K562 (cell line): ENCODE measurements around the gene LIMS4. TPM values are rescaled to one million over a fixed set of nuclear protein-coding genes. Genes with fewer than 3 reads are reported as not detected.
"Not testable (repeated sequence)": the region's sequence is repeated elsewhere in the genome, so short reads cannot be mapped to it uniquely, and the experiment has no call there.

Source experiments
- ATAC-seq: fragments of 200-7000 bp; cut with Tn5 transposase; 3 replicates; pipeline ENCODE4 v1.9.1; 2020; ENCODE audit warnings: moderate library complexity
- BruUV-seq: library from RNA; stranded (reverse); fragments of 400-500 nt; replicated peaks from 2 replicates; lab custom pipeline; 2021; lab: Mats Ljungman, UMichigan
- CTCF ChIA-PET: fragments of 300-600 bp; formaldehyde crosslinking; extraction: SDS; loops from one replicate; lab custom pipeline; 2021; ENCODE audit warnings: low intra/inter-chr PET ratio; lab: Yijun Ruan, JAX
- POLR2A ChIA-PET: fragments of 300-600, 350-650 bp; sonication (Branson Sonifier 250); formaldehyde crosslinking; extraction: SDS; loops from one replicate; lab custom pipeline; 2021; ENCODE audit warnings: antibody characterized with exemption, inconsistent platforms; lab: Yijun Ruan, JAX
- DNase-seq, 4 experiments: peaks; one replicate each; pipeline versions ENCODE4 v3.0.0 to v3.0.0-alpha.2; 2011 to 2018; ENCODE audit warnings: low spot score in 3 of 4, mixed read lengths in 3 of 4; ENCODE audit errors: extremely low read depth in 1 of 4
- FAIRE-seq: peaks from 2 replicates; lab custom pipeline; 2011; peaks lifted over from hg19 to GRCh38; lab: Jason Lieb, UNC
- H2AFZ ChIP-seq: 2 replicates; pipeline ENCODE4 v1.6.0; 2011; ENCODE audit warnings: low read depth, low read length, control low read depth, inconsistent platforms
- H3K27ac ChIP-seq: fragments of 200-600 bp; 3 replicates; pipeline ENCODE4 v1.8.0; 2011; ENCODE audit warnings: low read depth, mild to moderate bottlenecking, control low read depth, inconsistent platforms, low read length, moderate library complexity, mixed read lengths; ENCODE audit errors: extremely low read depth
- H3K27me3 ChIP-seq, 2 experiments: fragments of 300-600 bp in 1 of 2; 2 replicates in 1 of 2; 3 replicates in 1 of 2; pipeline versions ENCODE4 v1.6.0 to v1.8.0; 2011; ENCODE audit warnings: inconsistent platforms in 2 of 2, low read length in 2 of 2, mild to moderate bottlenecking in 1 of 2, mixed read lengths in 1 of 2, moderate library complexity in 1 of 2; ENCODE audit not compliant: control insufficient read depth in 2 of 2, insufficient read depth in 2 of 2
- H3K36me3 ChIP-seq: fragments of 300-600 bp; 3 replicates; pipeline ENCODE4 v1.8.0; 2011; ENCODE audit warnings: mild to moderate bottlenecking, low read length, inconsistent platforms; ENCODE audit not compliant: control insufficient read depth, insufficient read depth
- H3K4me1 ChIP-seq, 2 experiments: fragments of 200-600 bp in 1 of 2; replicated peaks in 1 of 2; 2 replicates in 1 of 2; 3 replicates in 1 of 2; pipeline versions ENCODE4 v1.5.1 to v1.8.0; 2011; ENCODE audit warnings: inconsistent platforms in 2 of 2, low read length in 2 of 2, mild to moderate bottlenecking in 1 of 2, mixed read lengths in 1 of 2, moderate library complexity in 1 of 2; ENCODE audit not compliant: control insufficient read depth in 2 of 2, insufficient read depth in 2 of 2
- H3K4me2 ChIP-seq: 2 replicates; pipeline ENCODE4 v1.6.1; 2011; ENCODE audit warnings: low read length, control low read depth, inconsistent platforms, mixed read lengths; ENCODE audit not compliant: insufficient read depth
- H3K4me3 ChIP-seq: fragments of 200-600 bp; sonication (generic), shearing (Covaris generic); 2 replicates; pipeline ENCODE4 v1.5.1; 2016; ENCODE audit warnings: control low read depth, inconsistent platforms
- H3K79me2 ChIP-seq: fragments of 200-600 bp; 3 replicates; pipeline ENCODE4 v1.8.0; 2011; ENCODE audit warnings: low read length, inconsistent platforms; ENCODE audit not compliant: control insufficient read depth, insufficient read depth
- H3K9ac ChIP-seq, 2 experiments: 2 replicates each; pipeline versions ENCODE4 v1.6.0 to v1.6.1; 2011; ENCODE audit warnings: low read depth in 2 of 2, low read length in 2 of 2, control low read depth in 1 of 2, inconsistent platforms in 1 of 2, mild to moderate bottlenecking in 1 of 2, mixed read lengths in 1 of 2; ENCODE audit not compliant: insufficient read depth in 1 of 2
- H3K9me1 ChIP-seq: one replicate; pipeline ENCODE4 v1.6.0; 2011; ENCODE audit warnings: inconsistent platforms, mild to moderate bottlenecking, low read length, moderate library complexity; ENCODE audit not compliant: control insufficient read depth, insufficient read depth
- H3K9me3 ChIP-seq: replicated peaks from 2 replicates; pipeline ENCODE4 v1.5.1; 2011; ENCODE audit warnings: low read depth, low read length, inconsistent platforms; ENCODE audit not compliant: control insufficient read depth, insufficient read depth
- H4K20me1 ChIP-seq: replicated peaks from 2 replicates; pipeline ENCODE4 v1.6.1; 2011; ENCODE audit warnings: low read length, inconsistent platforms, mixed read lengths; ENCODE audit not compliant: control insufficient read depth, insufficient read depth
- WGBS: fragments of 100-300 bp; shearing (Covaris generic); methylation state at CpG from one replicate; pipeline ENCODE4 v1.1.6; 2016; ENCODE audit warnings: low coverage, mixed read lengths; ENCODE audit not compliant: insufficient coverage; ENCODE audit errors: missing lambda C conversion rate; 5-methylcytosine and 5-hydroxymethylcytosine counted together
- in situ Hi-C: fragments of 300-500 bp; cut with MboI; formaldehyde crosslinking; loops from 4 replicates; pipeline ENCODE4 v1.15.0; 2018; ENCODE audit warnings: inconsistent platforms, mixed read lengths
- intact Hi-C: fragments of 100-400 bp; cut with micrococcal nuclease; formaldehyde crosslinking; loops from 2 replicates; pipeline ENCODE4 v1.14.2; 2022
- polyA plus RNA-seq, 8 experiments: library from polyadenylated mRNA; depleted of rRNA in 4 of 8; stranded (reverse) in 5 of 8; unstranded in 3 of 8; fragments of >200 nt; fragmentation: Nextera tagmentation in 2 of 8; fragmentation: Illumina TruSeq in 1 of 8; extraction: Ambion mirVana in 2 of 8; extraction: Trizol in 1 of 8; gene quantifications; 2 replicates each; pipeline versions ENCODE4 v1.2.1 to v1.2.3, GENCODE V29; 2011 to 2014; ENCODE audit warnings: inconsistent platforms in 1 of 8, missing spikeins in 1 of 8
- small RNA-seq: library from RNA; depleted of rRNA; stranded (forward); fragments of <200 nt; gene quantifications from one replicate; pipeline ENCODE3, GENCODE V24; 2014
- total RNA-seq, 7 experiments: library from RNA; depleted of rRNA in 6 of 7; stranded (reverse); fragments of >200 nt in 6 of 7; fragmentation: Illumina TruSeq in 2 of 7; extraction: Trizol in 2 of 7; gene quantifications; 2 replicates each; pipeline versions ENCODE4 v1.2.1 to v1.2.3, GENCODE V29; 2011 to 2021; ENCODE audit warnings: low replicate concordance in 1 of 7

Gene LIMS4
- total and polyA plus RNA-seq, 9 of the 15 experiments (the other 6 are each of a cell fraction or from before 2014, with no cell fraction given) = 0.49 to 2.6 (median 1.3) TPM; not detected in 2

- H3K27me3 ChIP-seq, ATAC-seq, H2AFZ ChIP-seq, BruUV-seq, in situ Hi-C loops, H3K9ac ChIP-seq, H3K27ac ChIP-seq, intact Hi-C loops, H3K4me3 ChIP-seq, H3K36me3 ChIP-seq, H3K4me1 ChIP-seq, H3K9me1 ChIP-seq, H3K79me2 ChIP-seq, DNase-seq, POLR2A ChIA-PET, CTCF ChIA-PET, H3K4me2 ChIP-seq, H3K9me3 ChIP-seq, H4K20me1 ChIP-seq, FAIRE-seq: not testable (repeated sequence)
- WGBS = no CpG with 5 or more reads among the region's 10 CpGs
Observed at GRCh38 chr2:110399378-110399777, 73.2 kb downstream of the LIMS4 start.

DNA sequence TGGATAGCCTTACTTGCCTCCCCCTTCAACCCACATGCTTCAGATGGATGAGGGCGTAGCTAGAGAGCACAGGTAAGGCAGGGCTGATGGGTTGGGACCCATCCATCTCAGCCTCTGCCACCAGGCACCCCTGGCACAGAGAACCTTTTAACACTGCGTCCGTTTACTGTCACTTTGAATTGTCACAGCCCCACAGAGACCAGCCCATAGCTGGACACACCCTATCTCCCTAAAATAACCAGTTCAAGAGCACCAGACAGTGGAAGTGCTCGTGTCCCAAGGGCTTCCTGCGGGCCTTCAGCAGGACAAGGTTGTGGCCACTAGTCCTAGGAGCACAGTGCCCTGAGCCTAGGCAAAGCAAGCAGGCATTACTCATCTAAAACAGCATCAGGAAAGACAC is 76.6 kb downstream of the LIMS4 start:
- FAIRE-seq, ATAC-seq, H3K27ac ChIP-seq, CTCF ChIA-PET, H3K79me2 ChIP-seq, H4K20me1 ChIP-seq, POLR2A ChIA-PET, BruUV-seq, DNase-seq, H2AFZ ChIP-seq, intact Hi-C loops, H3K36me3 ChIP-seq, H3K4me3 ChIP-seq, H3K27me3 ChIP-seq, H3K9me3 ChIP-seq, in situ Hi-C loops, H3K4me1 ChIP-seq, H3K9me1 ChIP-seq, H3K4me2 ChIP-seq, H3K9ac ChIP-seq: not testable (repeated sequence)
- WGBS = no CpG with 5 or more reads among the region's 5 CpGs

Small RNA genes lying within 50 kb of the gene (small RNA-seq; reads per million reads assigned to genes)
- gene AC108938.1 = not detected

Other genes with a start within 250 kb of the LIMS4 start
- gene RGPD6, start 104.4 kb upstream of the LIMS4 start, total RNA-seq (2014; rRNA removed) = 0.08 and 0.45 TPM in 2 replicates
- gene RGPD6, start 104.4 kb upstream of the LIMS4 start, total RNA-seq (2014; rRNA removed; fragmentation: Illumina TruSeq; extraction: Trizol) = 1.4 and 2.2 TPM in 2 replicates
- 0.83 and 1.2 TPM in 2 replicates for gene RGPD6, start 104.4 kb upstream of the LIMS4 start, total RNA-seq (2015; rRNA removed; fragmentation: Illumina TruSeq; extraction: Trizol)
- gene RGPD6, start 104.4 kb upstream of the LIMS4 start, total RNA-seq (2021) = 1.7 and 1.8 TPM in 2 replicates
- gene RGPD6, start 104.4 kb upstream of the LIMS4 start, polyA plus RNA-seq (2011; rRNA removed) = 0.80 and 1.0 TPM in 2 replicates
- 0.94 and 1.0 TPM in 2 replicates for gene RGPD6, start 104.4 kb upstream of the LIMS4 start, polyA plus RNA-seq (2014; fragmentation: Illumina TruSeq; extraction: Trizol)
- gene RGPD6, start 104.4 kb upstream of the LIMS4 start, polyA plus RNA-seq (2014; fragmentation: Nextera tagmentation; extraction: Ambion mirVana) = under 1 TPM; 0.15 to 0.20 TPM
- 0.45 and 0.94 TPM in 2 replicates for gene RGPD6, start 104.4 kb upstream of the LIMS4 start, polyA plus RNA-seq (2014; rRNA removed)
- 82.7 and 86.1 TPM in 2 replicates for gene BUB1, start 205.2 kb upstream of the LIMS4 start, total RNA-seq (2014; rRNA removed)
- 139 and 151 TPM in 2 replicates for gene BUB1, start 205.2 kb upstream of the LIMS4 start, total RNA-seq (2014; rRNA removed; fragmentation: Illumina TruSeq; extraction: Trizol)
- gene BUB1, start 205.2 kb upstream of the LIMS4 start, total RNA-seq (2015; rRNA removed; fragmentation: Illumina TruSeq; extraction: Trizol) = 133 and 147 TPM in 2 replicates
- 88.8 and 93.0 TPM in 2 replicates for gene BUB1, start 205.2 kb upstream of the LIMS4 start, total RNA-seq (2021)
- gene BUB1, start 205.2 kb upstream of the LIMS4 start, polyA plus RNA-seq (2011; rRNA removed) = 188 and 247 TPM in 2 replicates
- 101 and 119 TPM in 2 replicates for gene BUB1, start 205.2 kb upstream of the LIMS4 start, polyA plus RNA-seq (2014; fragmentation: Illumina TruSeq; extraction: Trizol)
- 100 to 1,000 TPM in 1 of 2 experiments, 10 to 100 TPM in 1; 73.4 to 118 TPM for gene BUB1, start 205.2 kb upstream of the LIMS4 start, polyA plus RNA-seq (2014; fragmentation: Nextera tagmentation; extraction: Ambion mirVana)
- 85.3 and 92.0 TPM in 2 replicates for gene BUB1, start 205.2 kb upstream of the LIMS4 start, polyA plus RNA-seq (2014; rRNA removed)